HepG2 (cell line): ENCODE results near the gene POLA1. TPM values are rescaled to one million over a fixed set of nuclear protein-coding genes. Genes with fewer than 3 reads are reported as not detected.

Source experiments
- BCLAF1 ChIP-seq: fragments of 450-650 bp; IDR thresholded peaks from 2 replicates; pipeline ENCODE4 v1.6.1; 2017; ENCODE audit warnings: mild to moderate bottlenecking
- HOMEZ ChIP-seq: IDR thresholded peaks from 2 replicates; pipeline ENCODE4 v1.6.1; 2016; ENCODE audit warnings: low read depth
- JDP2 ChIP-seq: sonication (generic); formaldehyde crosslinking; IDR thresholded peaks from 2 replicates; pipeline ENCODE4 v1.8.1; 2022; ENCODE audit warnings: missing genetic modification reagents, borderline replicate concordance
- KAT7 ChIP-seq: IDR thresholded peaks from 2 replicates; pipeline ENCODE4 v1.6.1; 2018; ENCODE audit warnings: borderline replicate concordance, missing compliant biosample characterization
- KLF13 ChIP-seq: sonication (generic); formaldehyde crosslinking; IDR thresholded peaks from 2 replicates; pipeline ENCODE4 v1.4.0; 2020; ENCODE audit warnings: mild to moderate bottlenecking, missing genetic modification reagents
- MLX ChIP-seq: IDR thresholded peaks from 2 replicates; pipeline ENCODE4 v1.6.1; 2016
- NR0B2 ChIP-seq: sonication (generic); formaldehyde crosslinking; IDR thresholded peaks from 2 replicates; pipeline ENCODE4 v1.4.0; 2020; ENCODE audit warnings: mild to moderate bottlenecking, missing genetic modification reagents
- TEAD3 ChIP-seq: optimal IDR thresholded peaks from 2 replicates; pipeline ENCODE3; 2016; ENCODE audit warnings: borderline replicate concordance
- TFE3 ChIP-seq: IDR thresholded peaks from 2 replicates; pipeline ENCODE4 v1.6.1; 2016
- U2AF2 ChIP-seq: fragments of 200-400 bp; formaldehyde crosslinking; IDR thresholded peaks from 2 replicates; pipeline ENCODE4 v1.6.1; 2017; ENCODE audit warnings: low read depth, mild to moderate bottlenecking, low read length
- ZNF24 ChIP-seq: fragments of 450-650 bp; IDR thresholded peaks from 2 replicates; pipeline ENCODE4 v1.6.1; 2017; ENCODE audit warnings: antibody characterized with exemption, mild to moderate bottlenecking
- ZNF318 ChIP-seq: sonication (generic); formaldehyde crosslinking; IDR thresholded peaks from 2 replicates; pipeline ENCODE4 v1.4.0; 2020; ENCODE audit warnings: mild to moderate bottlenecking, missing genetic modification reagents
- ZNF777 ChIP-seq: sonication (generic); formaldehyde crosslinking; IDR thresholded peaks from 2 replicates; pipeline ENCODE4 v1.4.0; 2020; ENCODE audit warnings: missing genetic modification reagents
- polyA plus RNA-seq, 8 experiments: library from polyadenylated mRNA; depleted of rRNA in 3 of 8; stranded (reverse) in 7 of 8; unstranded in 1 of 8; fragments of >200 nt; fragmentation: Illumina TruSeq in 4 of 8; extraction: Trizol in 4 of 8; gene quantifications; 2 replicates each; pipeline versions ENCODE4 v1.2.1 to v1.2.3, GENCODE V29; 2011 to 2016; ENCODE audit warnings: low read depth in 4 of 8, missing spikeins in 1 of 8, mixed read lengths in 1 of 8; ENCODE audit not compliant: insufficient read depth in 1 of 8
- total RNA-seq, 5 experiments: library from RNA; depleted of rRNA; stranded (reverse); fragments of >200 nt; fragmentation: Illumina TruSeq; extraction: Trizol; gene quantifications; 2 replicates each; pipeline ENCODE4 v1.2.3, GENCODE V29; 2016; ENCODE audit warnings: low read depth in 1 of 5

POLA1 gene
- total and polyA plus RNA-seq, 2 of the 13 experiments (the other 11 are each of a cell fraction or from before 2014, with no cell fraction given) = 3.3 to 26.5 TPM

- TF ChIP-seq ZNF318 (CRISPR knock-in tag) (no peak), BCLAF1 (no peak), ZNF24 (no peak), HOMEZ (CRISPR knock-in tag) (no peak; the same call in 1 of the 2 replicates), KAT7 (no peak), JDP2 (no peak), KLF13 (CRISPR knock-in tag) (no peak), TFE3 (CRISPR knock-in tag) (no peak), U2AF2 (no peak), NR0B2 (CRISPR knock-in tag) (no peak), TEAD3 (CRISPR knock-in tag) (peak; percentile 35), MLX (no peak), ZNF777 (peak; percentile 26; the same call in 1 of the 2 replicates)
These were observed at the start of gene POLA1 (continued) for GRCh38 chrX:24693453-24694202.
